GM12873 (cell line): ENCODE data around the gene ANKFN1.

Experiments
- TF ChIP-seq, protein P1 (sequence below): IDR thresholded peaks from 2 replicates; pipeline ENCODE4 v1.5.1; 2012; ENCODE audit warnings: low read depth, mild to moderate bottlenecking, moderate library complexity, low read length, control low read depth; ENCODE audit not compliant: insufficient read depth; ENCODE audit errors: missing control alignments

Gene ANKFN1

DNA sequence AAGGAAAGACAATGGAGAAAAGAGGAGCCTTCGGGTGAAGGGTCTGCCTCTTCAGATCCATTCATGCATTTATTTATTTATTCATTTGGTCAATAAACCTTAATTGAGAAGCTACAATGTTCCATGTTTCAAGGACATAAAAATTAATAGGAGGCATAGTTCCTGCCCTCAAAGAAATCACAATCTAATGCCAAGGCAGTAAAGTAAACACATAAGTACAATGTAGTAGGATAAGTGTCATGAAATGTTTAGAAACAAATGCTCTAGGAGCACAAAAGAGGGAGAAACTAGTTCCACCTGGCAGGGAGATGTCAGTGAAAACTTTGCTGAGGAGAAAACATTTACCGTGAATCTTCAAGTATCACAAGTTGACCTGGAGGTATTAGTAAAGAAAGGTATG, 336.7 kb downstream of the ANKFN1 start:
- TF ChIP-seq, protein P1, sequence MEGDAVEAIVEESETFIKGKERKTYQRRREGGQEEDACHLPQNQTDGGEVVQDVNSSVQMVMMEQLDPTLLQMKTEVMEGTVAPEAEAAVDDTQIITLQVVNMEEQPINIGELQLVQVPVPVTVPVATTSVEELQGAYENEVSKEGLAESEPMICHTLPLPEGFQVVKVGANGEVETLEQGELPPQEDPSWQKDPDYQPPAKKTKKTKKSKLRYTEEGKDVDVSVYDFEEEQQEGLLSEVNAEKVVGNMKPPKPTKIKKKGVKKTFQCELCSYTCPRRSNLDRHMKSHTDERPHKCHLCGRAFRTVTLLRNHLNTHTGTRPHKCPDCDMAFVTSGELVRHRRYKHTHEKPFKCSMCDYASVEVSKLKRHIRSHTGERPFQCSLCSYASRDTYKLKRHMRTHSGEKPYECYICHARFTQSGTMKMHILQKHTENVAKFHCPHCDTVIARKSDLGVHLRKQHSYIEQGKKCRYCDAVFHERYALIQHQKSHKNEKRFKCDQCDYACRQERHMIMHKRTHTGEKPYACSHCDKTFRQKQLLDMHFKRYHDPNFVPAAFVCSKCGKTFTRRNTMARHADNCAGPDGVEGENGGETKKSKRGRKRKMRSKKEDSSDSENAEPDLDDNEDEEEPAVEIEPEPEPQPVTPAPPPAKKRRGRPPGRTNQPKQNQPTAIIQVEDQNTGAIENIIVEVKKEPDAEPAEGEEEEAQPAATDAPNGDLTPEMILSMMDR = no peak

- TF ChIP-seq, protein P1 = no peak
Measured at GRCh38 chr17:56495556-56495955, 342.3 kb downstream of the ANKFN1 start.

DNA sequence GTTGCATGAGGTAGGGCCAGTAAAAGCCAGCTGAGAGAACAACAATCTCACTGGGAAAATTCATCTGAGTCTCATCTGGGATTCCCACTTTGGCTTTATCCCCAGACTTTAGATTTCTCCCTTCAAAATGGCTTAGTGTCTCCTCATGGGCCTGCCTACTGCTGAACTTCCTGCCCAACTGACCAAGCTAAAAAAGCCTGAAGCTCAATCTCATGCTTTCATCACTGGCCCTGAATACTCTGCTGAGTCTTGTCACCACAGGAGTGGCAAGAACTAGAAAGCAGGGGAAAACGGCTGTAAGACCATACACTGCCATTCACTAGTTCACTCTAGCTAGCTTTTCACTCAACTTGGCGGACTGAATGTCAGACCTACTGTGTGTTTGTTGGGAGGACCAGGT, 343.9 kb downstream of the ANKFN1 start:
- TF ChIP-seq, protein P1 = no peak

DNA sequence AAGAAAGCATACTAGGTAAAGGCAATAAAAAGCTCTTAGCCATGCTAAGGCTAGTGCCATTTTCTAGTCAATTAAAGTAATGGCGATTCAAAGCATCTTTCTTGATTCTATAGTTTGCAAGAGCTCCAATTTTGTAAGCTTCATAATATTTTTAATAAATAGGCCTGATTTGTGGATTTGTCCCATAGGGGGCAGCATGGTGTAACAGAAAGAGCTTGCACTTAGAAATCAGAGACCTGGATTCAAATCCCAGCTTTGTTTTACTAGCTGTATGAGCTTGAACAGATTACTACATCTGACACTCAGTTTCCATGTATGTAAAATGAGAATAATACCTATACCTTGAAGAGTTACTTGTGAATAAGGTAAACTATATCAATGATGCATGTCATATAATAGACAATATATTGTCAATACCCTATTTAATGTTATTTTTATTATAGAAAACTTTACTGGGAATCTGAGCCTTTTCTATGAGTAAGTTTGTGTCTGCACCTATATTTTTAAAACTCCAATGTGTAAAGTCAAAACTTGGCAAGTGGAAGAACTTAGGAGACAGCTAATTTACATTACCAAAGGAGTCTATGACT, 346.6 kb downstream of the ANKFN1 start:
- TF ChIP-seq, protein P1 = peak; percentile 47

DNA sequence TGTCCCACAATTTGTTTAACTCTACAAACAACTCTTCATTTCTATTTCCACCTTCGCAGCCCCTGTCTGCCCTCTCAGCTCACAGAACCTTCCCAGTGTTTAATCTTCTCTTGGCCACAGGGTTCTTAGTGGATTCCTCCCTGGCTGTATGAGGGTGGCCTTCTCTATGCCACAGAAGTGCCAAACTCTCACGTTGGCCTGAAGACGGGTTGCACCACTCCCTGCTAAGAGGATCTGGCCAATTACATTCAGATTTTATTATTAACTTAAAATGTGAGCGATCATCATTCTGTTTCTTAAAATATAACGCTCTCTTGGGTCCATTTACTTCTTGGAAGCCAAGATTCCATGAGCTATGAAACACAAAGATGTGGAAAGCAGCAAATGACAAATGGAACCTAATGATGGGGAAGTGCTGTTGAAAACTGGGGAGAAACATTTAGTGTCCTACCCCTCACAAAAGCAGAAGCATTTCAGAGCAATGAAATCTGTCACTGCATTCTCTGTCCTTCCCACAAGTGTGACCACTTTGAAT, 348.9 kb downstream of the ANKFN1 start:
- TF ChIP-seq, protein P1 = no peak

DNA sequence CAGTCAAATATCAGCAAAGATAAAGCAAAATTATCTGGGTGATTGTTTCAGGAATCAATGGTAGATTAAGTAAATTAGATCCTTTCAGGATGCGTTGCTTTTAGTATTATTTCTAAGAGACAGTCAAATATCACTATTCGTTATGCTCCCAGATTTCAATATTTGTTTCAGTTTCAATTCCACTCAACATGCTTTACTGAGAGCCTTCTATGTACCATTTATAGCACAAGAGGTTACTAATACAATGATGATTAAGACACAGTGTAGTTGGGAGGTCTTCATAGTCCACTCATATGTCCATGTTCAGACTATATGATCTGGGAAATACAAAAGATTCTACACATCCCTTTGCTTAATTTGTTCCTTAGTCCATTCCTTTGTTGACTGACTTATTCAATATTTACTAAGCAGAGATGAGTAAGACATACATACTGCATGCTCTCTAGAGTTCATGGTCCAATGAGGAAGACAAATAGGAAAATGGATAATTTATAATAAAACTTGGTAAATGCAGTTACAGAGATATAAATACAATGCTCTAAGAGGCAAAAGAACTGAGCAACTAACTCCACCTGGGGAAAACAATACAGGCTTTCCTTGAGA, 352.0 kb downstream of the ANKFN1 start:
- TF ChIP-seq, protein P1 = no peak

DNA sequence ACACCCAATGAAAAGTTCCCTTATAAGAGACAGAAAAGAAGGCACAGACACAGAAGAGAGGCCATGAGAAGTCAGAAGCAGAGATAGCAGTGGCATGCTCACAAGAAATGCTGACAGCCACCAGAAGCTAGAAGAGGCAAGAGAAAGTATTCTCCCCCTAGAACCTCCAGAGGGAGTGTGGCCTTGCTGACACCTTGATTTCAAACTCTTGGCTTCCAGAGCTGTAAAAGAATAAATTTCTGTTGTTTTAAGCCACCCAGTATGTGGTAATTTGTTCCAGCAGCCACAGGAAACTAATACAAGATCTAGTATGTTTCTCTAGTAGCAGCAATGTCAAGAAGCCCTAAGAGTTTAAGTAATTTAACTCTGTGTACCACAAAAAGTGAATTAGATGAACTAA, 353.1 kb downstream of the ANKFN1 start:
- TF ChIP-seq, protein P1 = no peak
